ENCODE data around the gene ENTPD8.

DNA sequence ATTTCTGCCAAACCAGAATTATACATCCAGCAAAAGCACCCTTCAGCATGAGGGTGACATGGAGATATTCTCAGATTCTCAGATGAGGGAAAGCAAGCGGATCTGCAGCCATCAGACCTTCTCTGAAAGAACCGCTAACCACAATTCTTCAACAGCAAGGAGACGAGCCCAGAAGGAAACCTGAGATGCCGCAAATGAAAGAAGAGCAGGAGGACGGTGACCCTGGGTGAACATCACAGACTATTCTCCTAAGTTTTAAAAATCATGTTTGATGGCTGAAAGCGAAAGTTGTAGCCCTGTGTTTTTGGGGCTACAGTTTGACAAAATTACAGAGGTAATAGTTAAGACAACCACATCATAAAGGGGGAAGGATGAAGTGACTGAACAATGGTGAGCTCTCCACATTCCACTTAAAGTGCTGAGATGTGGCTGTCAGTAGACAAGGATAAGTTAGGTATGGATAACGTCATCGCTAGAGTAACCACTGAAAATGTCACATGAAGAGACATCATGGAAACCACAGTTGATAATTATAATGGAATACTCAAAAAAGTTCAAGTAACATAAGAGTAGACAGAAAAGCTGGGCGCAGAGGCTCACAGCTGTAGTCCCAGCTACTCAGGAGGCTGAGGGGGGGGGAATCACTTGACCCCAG, 49.5 kb upstream of the ENTPD8 start:
- TF ChIP-seq, protein P1, sequence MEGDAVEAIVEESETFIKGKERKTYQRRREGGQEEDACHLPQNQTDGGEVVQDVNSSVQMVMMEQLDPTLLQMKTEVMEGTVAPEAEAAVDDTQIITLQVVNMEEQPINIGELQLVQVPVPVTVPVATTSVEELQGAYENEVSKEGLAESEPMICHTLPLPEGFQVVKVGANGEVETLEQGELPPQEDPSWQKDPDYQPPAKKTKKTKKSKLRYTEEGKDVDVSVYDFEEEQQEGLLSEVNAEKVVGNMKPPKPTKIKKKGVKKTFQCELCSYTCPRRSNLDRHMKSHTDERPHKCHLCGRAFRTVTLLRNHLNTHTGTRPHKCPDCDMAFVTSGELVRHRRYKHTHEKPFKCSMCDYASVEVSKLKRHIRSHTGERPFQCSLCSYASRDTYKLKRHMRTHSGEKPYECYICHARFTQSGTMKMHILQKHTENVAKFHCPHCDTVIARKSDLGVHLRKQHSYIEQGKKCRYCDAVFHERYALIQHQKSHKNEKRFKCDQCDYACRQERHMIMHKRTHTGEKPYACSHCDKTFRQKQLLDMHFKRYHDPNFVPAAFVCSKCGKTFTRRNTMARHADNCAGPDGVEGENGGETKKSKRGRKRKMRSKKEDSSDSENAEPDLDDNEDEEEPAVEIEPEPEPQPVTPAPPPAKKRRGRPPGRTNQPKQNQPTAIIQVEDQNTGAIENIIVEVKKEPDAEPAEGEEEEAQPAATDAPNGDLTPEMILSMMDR (conservative IDR thresholded peaks at IDR 0.05; ENCODE audit: low read length), result no peak
- TF ChIP-seq EZH2phosphoT487 (IDR thresholded peaks at IDR 0.05; ENCODE audit: borderline replicate concordance, low read depth, low read length), result no peak
